ENCODE data around the gene RASAL2. TPM values are rescaled to one million over a fixed set of nuclear protein-coding genes. Genes with fewer than 3 reads are reported as not detected.

RASAL2 gene
- total and polyA plus RNA-seq, 2 donors (not counting 1 experiment from before 2014, with no cell fraction given), result 0.12 TPM; not detected in 1

DNA sequence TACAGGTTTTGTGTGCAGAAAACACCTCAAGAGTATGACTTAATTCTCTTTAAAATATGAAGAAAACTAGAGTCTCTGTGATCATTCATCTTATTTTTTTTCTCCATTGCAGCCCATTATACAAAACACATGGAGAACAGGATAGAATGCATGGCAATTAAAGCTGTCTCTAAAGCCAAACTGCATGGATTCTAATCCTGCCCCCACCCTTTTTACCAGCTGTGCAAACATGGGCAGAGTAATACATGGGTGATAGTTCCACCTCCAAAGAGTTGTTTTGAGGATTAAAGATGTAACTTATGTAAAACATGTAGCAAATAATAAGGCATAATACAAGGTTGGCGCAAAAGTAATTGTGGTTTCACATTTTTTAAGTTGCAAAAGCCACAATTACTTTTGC is 288.5 kb downstream of the RASAL2 start:
- no peak overlapping the region for H3K4me3 Mint-ChIP-seq
- ATAC-seq (ENCODE audit: low read depth) (no peak), DNase-seq (no peak)
- H3K36me3 ChIP-seq (replicated peaks in 1 of 2; ENCODE audit: control extremely low read depth in 1 of 2, control insufficient read depth in 1 of 2, extremely low read depth in 1 of 2, insufficient read depth in 2 of 2, low read length in 1 of 2), result no peaks in the 10 kb centered on the region
- CTCF ChIA-PET, result no interaction called here
- no peaks in the 10 kb centered on the region for H3K9me3 Mint-ChIP-seq (ENCODE audit: insufficient read depth)
- H3K4me1 ChIP-seq (ENCODE audit: control insufficient read depth in 2 of 2, insufficient read depth in 2 of 2, low read length in 2 of 2), result no peaks in the 10 kb centered on the region
- H3K4me3 ChIP-seq (ENCODE audit: control extremely low read depth in 1 of 5, extremely low read depth in 1 of 5, insufficient read depth in 1 of 5, low read depth in 2 of 5, low read length in 4 of 5), result no peak overlapping the region
- no peak overlapping the region for H3K27ac Mint-ChIP-seq
- H2AFZ ChIP-seq (ENCODE audit: insufficient read depth, low read depth, low read length, poor library complexity, severe bottlenecking), result no peak overlapping the region
- H3K9ac ChIP-seq (ENCODE audit: low read length), result no peak overlapping the region
- H3K4me1 Mint-ChIP-seq, result no peaks in the 10 kb centered on the region
- no peak for TF ChIP-seq EZH2 (IDR thresholded peaks at IDR 0.05; ENCODE audit: borderline replicate concordance, insufficient read depth, low read depth, low read length, poor library complexity, severe bottlenecking)
- TF ChIP-seq, protein P1, sequence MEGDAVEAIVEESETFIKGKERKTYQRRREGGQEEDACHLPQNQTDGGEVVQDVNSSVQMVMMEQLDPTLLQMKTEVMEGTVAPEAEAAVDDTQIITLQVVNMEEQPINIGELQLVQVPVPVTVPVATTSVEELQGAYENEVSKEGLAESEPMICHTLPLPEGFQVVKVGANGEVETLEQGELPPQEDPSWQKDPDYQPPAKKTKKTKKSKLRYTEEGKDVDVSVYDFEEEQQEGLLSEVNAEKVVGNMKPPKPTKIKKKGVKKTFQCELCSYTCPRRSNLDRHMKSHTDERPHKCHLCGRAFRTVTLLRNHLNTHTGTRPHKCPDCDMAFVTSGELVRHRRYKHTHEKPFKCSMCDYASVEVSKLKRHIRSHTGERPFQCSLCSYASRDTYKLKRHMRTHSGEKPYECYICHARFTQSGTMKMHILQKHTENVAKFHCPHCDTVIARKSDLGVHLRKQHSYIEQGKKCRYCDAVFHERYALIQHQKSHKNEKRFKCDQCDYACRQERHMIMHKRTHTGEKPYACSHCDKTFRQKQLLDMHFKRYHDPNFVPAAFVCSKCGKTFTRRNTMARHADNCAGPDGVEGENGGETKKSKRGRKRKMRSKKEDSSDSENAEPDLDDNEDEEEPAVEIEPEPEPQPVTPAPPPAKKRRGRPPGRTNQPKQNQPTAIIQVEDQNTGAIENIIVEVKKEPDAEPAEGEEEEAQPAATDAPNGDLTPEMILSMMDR (IDR thresholded peaks at IDR 0.05), result no peak
- no peak overlapping the region for H3K4me2 ChIP-seq (replicated peaks; ENCODE audit: low read depth, low read length, poor library complexity, severe bottlenecking)
- WGBS (ENCODE audit: insufficient coverage), result no CpG with 5 or more reads among the region's 1 CpG
- H3K9me3 ChIP-seq (ENCODE audit: control extremely low read depth in 1 of 3, control insufficient read depth in 2 of 3, insufficient read depth in 1 of 3, low read length in 2 of 3), result peaks cover 0 to 4% (median 0%) of the 10 kb centered on the region in 3 donors
- H4K20me1 ChIP-seq (ENCODE audit: control insufficient read depth, insufficient read depth, low read length, poor library complexity, severe bottlenecking), result no peaks in the 10 kb centered on the region
- H3K79me2 ChIP-seq (ENCODE audit: control insufficient read depth, insufficient read depth, low read length), result no peaks in the 10 kb centered on the region
- H3K27me3 Mint-ChIP-seq, result no peaks in the 10 kb centered on the region
- POLR2A ChIA-PET, result no interaction called here
- intact Hi-C loops (cut with micrococcal nuclease), result no loop called here
- H3K27ac ChIP-seq (ENCODE audit: low read length in 2 of 2), result no peak overlapping the region
- no peaks in the 10 kb centered on the region for H3K27me3 ChIP-seq (replicated peaks in 1 of 4; ENCODE audit: control extremely low read depth in 1 of 4, control insufficient read depth in 3 of 4, insufficient read depth in 4 of 4, low read length in 3 of 4)

DNA sequence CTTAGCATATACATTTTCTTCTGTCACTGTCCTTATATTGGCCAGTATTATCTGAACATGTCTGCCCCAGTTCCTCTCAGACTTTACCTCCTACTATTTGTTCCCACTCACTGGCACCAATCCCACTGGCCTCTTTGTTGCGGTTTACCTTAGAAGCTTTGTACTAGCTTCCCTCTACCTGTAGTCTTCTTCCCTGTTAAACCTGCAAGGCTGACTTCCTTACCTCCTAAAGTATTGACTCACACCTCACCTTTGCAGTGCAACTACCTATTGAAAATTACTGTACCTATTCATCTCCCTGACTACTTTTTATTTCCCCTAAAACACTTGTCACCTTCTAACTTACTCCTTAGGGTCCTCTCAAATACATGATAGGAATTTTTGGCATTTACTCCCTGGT is 291.8 kb downstream of the RASAL2 start:
- no peak for DNase-seq
- Mint-ChIP-seq H3K27me3 (no peaks in the 10 kb centered on the region), H3K9me3 (ENCODE audit: insufficient read depth) (no peaks in the 10 kb centered on the region), H3K4me3 (no peak overlapping the region), H3K4me1 (no peaks in the 10 kb centered on the region), H3K27ac (no peak overlapping the region)
- no peaks in the 10 kb centered on the region for H3K27me3 ChIP-seq (replicated peaks in 1 of 4; ENCODE audit: control extremely low read depth in 1 of 4, control insufficient read depth in 3 of 4, insufficient read depth in 4 of 4, low read length in 3 of 4)
- no peak overlapping the region for H3K9ac ChIP-seq (ENCODE audit: low read length)
- no peaks in the 10 kb centered on the region for H3K9me3 ChIP-seq (ENCODE audit: control extremely low read depth in 1 of 3, control insufficient read depth in 2 of 3, insufficient read depth in 1 of 3, low read length in 2 of 3)
- H3K27ac ChIP-seq (ENCODE audit: low read length in 2 of 2), result no peak overlapping the region
- CTCF ChIA-PET, result no interaction called here
- H3K4me2 ChIP-seq (replicated peaks; ENCODE audit: low read depth, low read length, poor library complexity, severe bottlenecking), result no peak overlapping the region
- no peak overlapping the region for H2AFZ ChIP-seq (ENCODE audit: insufficient read depth, low read depth, low read length, poor library complexity, severe bottlenecking)
- intact Hi-C loops (cut with micrococcal nuclease), result no loop called here
- no peaks in the 10 kb centered on the region for H3K36me3 ChIP-seq (replicated peaks in 1 of 2; ENCODE audit: control extremely low read depth in 1 of 2, control insufficient read depth in 1 of 2, extremely low read depth in 1 of 2, insufficient read depth in 2 of 2, low read length in 1 of 2)
- POLR2A ChIA-PET, result no interaction called here
- no peak for ATAC-seq (ENCODE audit: low read depth)
- no peaks in the 10 kb centered on the region for H3K79me2 ChIP-seq (ENCODE audit: control insufficient read depth, insufficient read depth, low read length)
- 93% methylated on average over 1 of the region's 1 CpG for WGBS (ENCODE audit: insufficient coverage)
- H4K20me1 ChIP-seq (ENCODE audit: control insufficient read depth, insufficient read depth, low read length, poor library complexity, severe bottlenecking), result no peaks in the 10 kb centered on the region
- no peak overlapping the region for H3K4me3 ChIP-seq (ENCODE audit: control extremely low read depth in 1 of 5, extremely low read depth in 1 of 5, insufficient read depth in 1 of 5, low read depth in 2 of 5, low read length in 4 of 5)
- TF ChIP-seq, protein P1 (IDR thresholded peaks at IDR 0.05), result no peak
- TF ChIP-seq EZH2 (IDR thresholded peaks at IDR 0.05; ENCODE audit: borderline replicate concordance, insufficient read depth, low read depth, low read length, poor library complexity, severe bottlenecking), result no peak
- H3K4me1 ChIP-seq (ENCODE audit: control insufficient read depth in 2 of 2, insufficient read depth in 2 of 2, low read length in 2 of 2), result no peaks in the 10 kb centered on the region
